ENCODE data around the gene KIF20B. TPM values are rescaled to one million over a fixed set of nuclear protein-coding genes. Genes with fewer than 3 reads are reported as not detected.
"Not testable (repeated sequence)": the region's sequence is repeated elsewhere in the genome, so short reads cannot be mapped to it uniquely, and the experiment has no call there.

The KIF20B gene
- total RNA-seq, 4 donors from 2014 or later, result 4.2 to 13.4 (median 8.6) TPM

DNA sequence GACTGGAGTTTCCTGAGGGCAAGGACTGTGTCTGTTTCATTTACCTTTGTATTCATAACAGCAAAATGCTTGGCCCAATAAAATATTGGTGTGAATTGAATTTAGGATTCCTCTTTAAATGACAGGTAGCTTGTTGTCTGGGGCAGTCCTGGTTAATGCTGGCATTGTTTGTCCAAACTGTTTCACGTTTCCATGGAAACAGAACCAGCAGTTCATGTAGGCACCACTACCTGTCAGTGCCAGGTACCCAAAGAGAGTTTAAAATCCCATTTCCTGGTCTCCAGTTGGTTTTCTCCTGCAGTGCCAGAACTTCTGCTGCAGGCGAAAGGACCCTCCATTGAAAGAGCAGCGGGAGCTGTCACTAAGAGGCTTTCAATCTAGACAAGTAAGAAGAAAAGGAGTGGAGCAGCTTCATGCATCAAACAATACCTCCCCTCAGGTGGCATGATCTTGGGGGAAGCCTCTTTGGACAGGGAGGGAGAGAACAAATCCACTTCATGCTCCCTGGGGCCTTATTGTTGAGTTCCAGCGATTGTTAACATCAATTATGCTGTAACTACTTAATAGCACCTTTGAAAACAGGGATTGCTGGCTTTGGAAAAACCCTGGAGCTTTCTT is 109.6 kb downstream of the KIF20B start:
- intact Hi-C loops (cut with DNase I), result no loop called here
- DNase-seq, result no peak
- no peaks in the 10 kb centered on the region for H3K27me3 ChIP-seq
- no peaks in the 10 kb centered on the region for H3K36me3 ChIP-seq
- H3K4me3 ChIP-seq, result no peak overlapping the region
- H3K4me1 ChIP-seq, result no peaks in the 10 kb centered on the region
- 70 to 87% methylated on average over 4 of the region's 4 CpGs for WGBS, 2 donors
- no peaks in the 10 kb centered on the region for H3K9me3 ChIP-seq
- TF ChIP-seq, protein P1, sequence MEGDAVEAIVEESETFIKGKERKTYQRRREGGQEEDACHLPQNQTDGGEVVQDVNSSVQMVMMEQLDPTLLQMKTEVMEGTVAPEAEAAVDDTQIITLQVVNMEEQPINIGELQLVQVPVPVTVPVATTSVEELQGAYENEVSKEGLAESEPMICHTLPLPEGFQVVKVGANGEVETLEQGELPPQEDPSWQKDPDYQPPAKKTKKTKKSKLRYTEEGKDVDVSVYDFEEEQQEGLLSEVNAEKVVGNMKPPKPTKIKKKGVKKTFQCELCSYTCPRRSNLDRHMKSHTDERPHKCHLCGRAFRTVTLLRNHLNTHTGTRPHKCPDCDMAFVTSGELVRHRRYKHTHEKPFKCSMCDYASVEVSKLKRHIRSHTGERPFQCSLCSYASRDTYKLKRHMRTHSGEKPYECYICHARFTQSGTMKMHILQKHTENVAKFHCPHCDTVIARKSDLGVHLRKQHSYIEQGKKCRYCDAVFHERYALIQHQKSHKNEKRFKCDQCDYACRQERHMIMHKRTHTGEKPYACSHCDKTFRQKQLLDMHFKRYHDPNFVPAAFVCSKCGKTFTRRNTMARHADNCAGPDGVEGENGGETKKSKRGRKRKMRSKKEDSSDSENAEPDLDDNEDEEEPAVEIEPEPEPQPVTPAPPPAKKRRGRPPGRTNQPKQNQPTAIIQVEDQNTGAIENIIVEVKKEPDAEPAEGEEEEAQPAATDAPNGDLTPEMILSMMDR (IDR thresholded peaks at IDR 0.05), result no peak
- TF ChIP-seq POLR2A (IDR thresholded peaks at IDR 0.05), result no peak
- no peak overlapping the region for H3K27ac ChIP-seq

DNA sequence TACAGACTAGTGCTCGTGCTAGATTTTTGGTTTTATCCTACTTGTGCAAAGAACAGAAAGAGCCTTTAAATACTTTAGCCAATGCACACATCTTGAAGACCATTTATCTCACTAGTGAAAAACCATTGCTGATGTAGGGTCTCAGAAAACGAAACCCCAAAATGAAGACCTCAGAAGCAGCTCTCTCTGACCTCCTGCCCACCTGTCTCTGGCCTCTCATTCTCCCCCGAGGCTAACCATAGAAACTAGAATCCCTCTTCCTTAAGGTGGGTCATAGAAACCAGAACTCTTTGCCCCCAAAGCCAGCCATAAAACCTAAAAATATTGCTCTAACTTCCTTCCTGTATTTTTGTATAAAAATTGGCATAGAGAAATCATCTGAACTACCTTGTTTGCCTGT is 112.2 kb downstream of the KIF20B start:
- H3K4me1 ChIP-seq, result no peaks in the 10 kb centered on the region
- no peak overlapping the region for H3K27ac ChIP-seq
- H3K9me3 ChIP-seq, result peaks cover 0 to under 1% (median 0%) of the 10 kb centered on the region in 3 donors
- DNase-seq, result no peak
- H3K36me3 ChIP-seq, result no peaks in the 10 kb centered on the region
- TF ChIP-seq, protein P1 (IDR thresholded peaks at IDR 0.05), result no peak
- no peak for TF ChIP-seq POLR2A (IDR thresholded peaks at IDR 0.05)
- WGBS, 2 donors, result 34 to 49% methylated on average over 3 of the region's 3 CpGs
- no peak overlapping the region for H3K4me3 ChIP-seq
- intact Hi-C loops (cut with DNase I), result no loop called here
- H3K27me3 ChIP-seq, result no peaks in the 10 kb centered on the region

DNA sequence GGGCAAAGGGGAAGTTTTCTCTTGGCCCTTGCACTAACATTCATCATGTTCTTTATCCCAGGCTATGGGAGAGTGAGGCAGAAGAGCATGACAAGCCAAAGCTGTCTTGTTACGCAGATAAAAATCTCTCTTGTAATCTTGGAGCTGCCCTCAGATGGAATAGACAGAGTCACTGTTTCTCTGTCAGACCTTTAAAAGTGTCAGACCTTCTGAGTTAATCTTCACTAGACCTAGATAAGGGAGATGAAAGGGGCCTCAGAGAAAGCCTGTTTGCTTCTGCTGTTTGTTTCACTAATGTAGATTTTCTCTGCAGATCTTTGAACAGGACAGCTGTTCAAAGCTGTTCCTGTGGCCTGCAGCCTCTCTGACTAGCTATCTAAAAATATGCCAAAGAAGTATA is 112.9 kb downstream of the KIF20B start:
- Histone ChIP-seq H3K27me3 (no peaks in the 10 kb centered on the region), H3K9me3 (peaks cover 0 to 8% (median 0%) of the 10 kb centered on the region in 3 donors), H3K36me3 (no peaks in the 10 kb centered on the region), H3K4me3 (no peak overlapping the region), H3K27ac (no peak overlapping the region), H3K4me1 (no peaks in the 10 kb centered on the region)
- TF ChIP-seq POLR2A (IDR thresholded peaks at IDR 0.05), result no peak
- TF ChIP-seq, protein P1 (IDR thresholded peaks at IDR 0.05), result no peak
- intact Hi-C loops (cut with DNase I), result no loop called here
- DNase-seq, result no peak
- WGBS, 2 donors, result 80 to 88% methylated on average over 1 of the region's 1 CpG

DNA sequence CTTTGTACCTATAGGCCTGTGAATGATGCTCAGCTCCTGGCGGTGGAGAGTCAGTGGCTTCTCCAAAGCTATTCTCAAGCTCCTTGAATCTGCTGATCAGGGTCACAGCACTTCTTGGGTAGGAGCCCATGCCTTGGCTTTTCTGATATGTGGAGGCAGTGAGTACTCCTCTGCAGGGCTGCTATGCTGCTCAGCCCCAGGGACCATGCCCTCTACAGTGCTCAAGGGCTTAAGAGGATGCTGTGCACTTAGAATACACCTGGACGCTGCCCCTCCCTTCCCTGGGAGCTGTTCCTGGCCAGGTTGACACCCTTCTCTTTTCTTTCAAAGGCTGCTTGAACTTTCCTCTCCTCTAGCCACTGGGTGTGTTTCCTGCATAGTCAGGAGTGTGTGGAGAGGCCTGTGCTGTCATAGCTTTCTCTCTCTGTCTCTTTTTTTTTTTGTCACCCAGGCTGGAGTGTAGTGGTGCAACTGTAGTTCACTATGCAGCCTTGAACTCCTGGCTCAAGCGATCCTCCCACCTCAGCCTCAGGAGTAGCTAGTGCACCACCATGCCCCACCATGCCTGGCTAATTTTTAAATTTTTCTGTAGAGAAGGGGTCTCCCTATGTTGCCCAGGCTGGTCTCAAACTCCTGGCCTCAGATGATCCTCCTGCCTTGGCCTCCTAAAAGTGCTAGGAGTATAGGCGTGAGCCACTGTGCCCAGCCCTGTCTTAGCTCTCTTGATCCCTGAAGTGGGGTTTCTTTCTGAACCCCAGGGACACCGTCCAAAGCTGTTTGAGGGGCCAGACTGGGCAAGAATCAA is 113.9 kb downstream of the KIF20B start:
- Histone ChIP-seq H3K4me3 (no peak overlapping the region), H3K4me1 (no peaks in the 10 kb centered on the region), H3K9me3 (peaks cover 0 to 8% (median 0%) of the 10 kb centered on the region in 3 donors), H3K27me3 (no peaks in the 10 kb centered on the region), H3K36me3 (no peaks in the 10 kb centered on the region), H3K27ac (no peak overlapping the region)
- 81 to 85% methylated on average over 4 to 5 of the region's 5 CpGs for WGBS, 2 donors
- intact Hi-C loops (cut with DNase I), result no loop called here
- DNase-seq, result no peak
- TF ChIP-seq, protein P1 (IDR thresholded peaks at IDR 0.05), result no peak
- no peak for TF ChIP-seq POLR2A (IDR thresholded peaks at IDR 0.05)

DNA sequence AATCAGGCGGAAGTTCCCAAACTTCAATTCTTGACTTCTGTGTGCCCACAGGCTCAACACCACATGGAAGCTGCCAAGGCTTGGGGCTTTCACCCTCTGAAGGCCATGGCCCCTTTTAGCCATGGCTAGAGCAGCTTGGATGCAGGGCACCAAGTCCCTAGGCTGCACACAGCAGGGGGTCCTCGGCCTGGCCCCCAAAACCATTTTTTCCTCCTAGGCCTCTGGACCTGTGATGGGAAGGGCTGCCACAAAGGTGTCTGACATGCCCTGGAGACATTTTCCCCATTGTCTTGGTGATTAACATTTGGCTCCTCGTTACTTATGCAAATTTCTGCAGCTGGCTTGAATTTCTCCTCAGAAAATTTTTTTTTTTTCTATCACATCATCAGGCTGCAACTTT is 117.6 kb downstream of the KIF20B start:
- WGBS, 2 donors, result 55 to 80% methylated on average over 3 of the region's 3 CpGs
- H3K4me1 ChIP-seq; H3K4me3 ChIP-seq; intact Hi-C loops (cut with DNase I); H3K27me3 ChIP-seq; H3K9me3 ChIP-seq; H3K27ac ChIP-seq; H3K36me3 ChIP-seq; DNase-seq: not testable (repeated sequence)

Other genes starting within 250 kb of the KIF20B start
- gene SLC16A12, start 166.0 kb upstream of the KIF20B start, total RNA-seq, result 1 to 10 TPM in 1 of 4 donors, under 1 TPM in 2, not detected in 1; 0.18 to 1.3 (median 0.23) TPM
- 10 to 100 TPM in 1 of 4 donors, 1 to 10 TPM in 3; 5.8 to 12.6 (median 7.9) TPM for gene PANK1, start 56.3 kb upstream of the KIF20B start, total RNA-seq